Tibial artery (tissue), 4 donors: ENCODE measurements around the gene NRK.
"Not testable (repeated sequence)": the region's sequence is repeated elsewhere in the genome, so short reads cannot be mapped to it uniquely, and the experiment has no call there.

ENCODE experiments used
- DNase-seq, 2 donors: peaks; one replicate each; pipeline ENCODE4 v3.0.0-alpha.2; 2019
- H3K27ac ChIP-seq, 2 donors: fragments of 200-600 bp; sonication (generic) in 1 of 2; 1 replicate in 1 of 2; 2 replicates in 1 of 2; pipeline ENCODE4 v1.5.1; 2018 to 2019; ENCODE audit warnings: mild to moderate bottlenecking in 1 of 2
- H3K27me3 ChIP-seq, 2 donors: fragments of 200-600 bp; sonication (generic) in 1 of 2; one replicate each; pipeline versions ENCODE4 v1.5.1 to v1.6.0; 2016 to 2019
- H3K36me3 ChIP-seq, 3 donors: fragments of 200-600 bp; sonication (generic) in 2 of 3; one replicate each; pipeline ENCODE4 v1.5.1; 2016 to 2019; ENCODE audit warnings: mild to moderate bottlenecking in 2 of 3
- H3K4me1 ChIP-seq, 4 donors: fragments of 200-600 bp; sonication (generic) in 2 of 4; 1 replicate in 3 of 4; 2 replicates in 1 of 4; pipeline ENCODE4 v1.5.1; 2016 to 2019
- H3K4me3 ChIP-seq, 2 donors: fragments of 200-600 bp; sonication (generic) in 1 of 2; 1 replicate in 1 of 2; 2 replicates in 1 of 2; pipeline ENCODE4 v1.5.1; 2018 to 2019; ENCODE audit warnings: mild to moderate bottlenecking in 2 of 2
- H3K9me3 ChIP-seq, 3 donors: fragments of 200-600 bp; sonication (generic) in 1 of 3; one replicate each; pipeline ENCODE4 v1.5.1; 2016 to 2019
- intact Hi-C: fragments of 100-400 bp; cut with DNase I; formaldehyde crosslinking; loops from one replicate; pipeline ENCODE4 v1.15.0; 2023; ENCODE audit warnings: low total_unique reads
- TF ChIP-seq, protein P1 (sequence below), 2 experiments: fragments of 200-600 bp in 1 of 2; fragments of 450-650 bp in 1 of 2; IDR thresholded peaks; one replicate each; pipeline ENCODE4 v1.5.1; 2017 to 2019; ENCODE audit warnings: antibody characterized with exemption in 2 of 2, mild to moderate bottlenecking in 1 of 2, moderate library complexity in 1 of 2

Gene NRK

DNA sequence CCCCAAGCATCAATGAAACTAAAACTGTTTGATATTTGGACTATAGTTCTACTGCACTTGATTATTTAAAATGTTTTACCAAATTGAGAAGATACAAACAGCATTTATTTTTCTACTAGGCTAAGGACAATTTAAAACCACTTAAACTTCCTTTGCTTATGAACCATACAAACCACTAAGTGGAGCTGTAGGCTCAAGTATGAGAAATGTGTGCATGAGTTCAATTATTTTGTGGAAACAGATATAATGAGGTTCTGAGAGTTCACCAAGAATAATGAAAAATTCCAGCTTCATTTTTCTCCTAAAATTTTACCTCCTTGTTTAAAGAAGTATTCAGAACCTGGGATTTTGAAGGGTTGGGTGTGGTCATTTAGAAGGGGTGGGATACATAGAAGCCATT lies 153.0 kb downstream of the NRK start:
- TF ChIP-seq, protein P1, sequence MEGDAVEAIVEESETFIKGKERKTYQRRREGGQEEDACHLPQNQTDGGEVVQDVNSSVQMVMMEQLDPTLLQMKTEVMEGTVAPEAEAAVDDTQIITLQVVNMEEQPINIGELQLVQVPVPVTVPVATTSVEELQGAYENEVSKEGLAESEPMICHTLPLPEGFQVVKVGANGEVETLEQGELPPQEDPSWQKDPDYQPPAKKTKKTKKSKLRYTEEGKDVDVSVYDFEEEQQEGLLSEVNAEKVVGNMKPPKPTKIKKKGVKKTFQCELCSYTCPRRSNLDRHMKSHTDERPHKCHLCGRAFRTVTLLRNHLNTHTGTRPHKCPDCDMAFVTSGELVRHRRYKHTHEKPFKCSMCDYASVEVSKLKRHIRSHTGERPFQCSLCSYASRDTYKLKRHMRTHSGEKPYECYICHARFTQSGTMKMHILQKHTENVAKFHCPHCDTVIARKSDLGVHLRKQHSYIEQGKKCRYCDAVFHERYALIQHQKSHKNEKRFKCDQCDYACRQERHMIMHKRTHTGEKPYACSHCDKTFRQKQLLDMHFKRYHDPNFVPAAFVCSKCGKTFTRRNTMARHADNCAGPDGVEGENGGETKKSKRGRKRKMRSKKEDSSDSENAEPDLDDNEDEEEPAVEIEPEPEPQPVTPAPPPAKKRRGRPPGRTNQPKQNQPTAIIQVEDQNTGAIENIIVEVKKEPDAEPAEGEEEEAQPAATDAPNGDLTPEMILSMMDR (IDR thresholded peaks at IDR 0.05), result no peak
- DNase-seq, result no peak
- peaks cover 0 to 6% (median 0%) of the 10 kb centered on the region in 3 donors for H3K9me3 ChIP-seq
- no peak overlapping the region for H3K27ac ChIP-seq
- no peaks in the 10 kb centered on the region for H3K36me3 ChIP-seq
- intact Hi-C loops, result no loop called here
- no peak overlapping the region for H3K4me3 ChIP-seq
- no peaks in the 10 kb centered on the region for H3K4me1 ChIP-seq
- no peaks in the 10 kb centered on the region for H3K27me3 ChIP-seq

DNA sequence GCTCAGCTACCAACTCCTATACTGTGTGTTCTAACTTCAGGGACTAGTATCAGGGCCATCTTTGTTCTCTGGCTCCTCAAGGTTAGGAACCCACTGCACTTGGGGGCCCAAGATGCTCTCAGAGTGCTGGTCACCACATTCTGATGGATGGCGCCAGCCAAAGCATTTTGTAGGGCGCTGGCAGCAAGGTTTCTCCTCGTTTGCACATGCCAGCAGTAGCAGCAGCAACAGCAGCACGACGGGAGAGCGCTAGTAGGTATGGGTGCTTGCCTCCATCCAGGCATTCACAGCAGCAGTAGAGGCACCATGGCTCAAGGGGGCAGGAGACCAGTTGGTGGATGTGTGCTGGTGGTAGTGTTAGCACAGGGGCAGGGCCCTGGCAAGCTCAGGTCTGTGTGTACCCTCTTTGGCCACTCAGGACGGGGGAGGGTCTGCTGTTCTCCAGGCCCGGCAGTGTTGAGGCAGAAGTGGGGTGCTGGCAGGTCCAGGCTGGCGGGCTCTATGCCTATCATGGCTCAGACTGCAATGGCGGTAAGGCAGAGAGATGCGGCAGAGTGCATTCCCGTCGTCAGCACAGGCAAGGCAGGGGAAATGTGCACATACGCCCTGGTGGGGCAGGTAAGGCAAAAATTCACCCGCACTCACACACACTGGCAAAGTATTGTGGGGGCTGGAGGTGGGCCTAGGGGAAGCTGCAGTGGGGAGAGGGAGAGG lies 159.6 kb downstream of the NRK start:
- DNase-seq, result no peak
- Histone ChIP-seq H3K4me3 (no peak overlapping the region), H3K9me3 (no peaks in the 10 kb centered on the region), H3K27me3 (no peaks in the 10 kb centered on the region), H3K4me1 (no peaks in the 10 kb centered on the region), H3K36me3 (no peaks in the 10 kb centered on the region), H3K27ac (no peak overlapping the region)
- TF ChIP-seq, protein P1 (IDR thresholded peaks at IDR 0.05), result no peak
- intact Hi-C loops, result no loop called here

DNA sequence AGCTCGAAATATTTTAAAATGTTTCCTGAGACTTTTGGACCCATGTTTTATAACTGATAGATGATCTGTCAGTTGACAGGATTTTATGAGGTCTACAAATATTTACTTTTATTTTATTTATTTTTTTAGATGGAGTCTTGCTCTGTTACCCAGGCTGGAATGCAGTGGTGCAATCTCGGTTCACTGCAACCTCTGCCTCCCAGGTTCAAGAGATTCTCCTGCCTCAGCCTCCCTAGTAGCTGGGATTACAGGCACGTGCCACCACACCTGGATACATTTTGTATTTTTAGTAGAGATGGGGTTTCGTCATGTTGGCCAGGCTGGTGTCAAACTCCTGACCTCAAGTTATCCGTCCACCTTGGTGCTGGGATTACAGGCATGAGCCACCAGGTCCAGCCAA lies 166.1 kb downstream of the NRK start:
- H3K27me3 ChIP-seq, intact Hi-C loops: not testable (repeated sequence)

GRCh38 chrX:105999294-105999693 lies 177.0 kb downstream of the NRK start:
- Histone ChIP-seq H3K27ac (no peak overlapping the region), H3K4me3 (no peak overlapping the region), H3K27me3 (no peaks in the 10 kb centered on the region), H3K4me1 (no peaks in the 10 kb centered on the region), H3K9me3 (no peaks in the 10 kb centered on the region), H3K36me3 (no peaks in the 10 kb centered on the region)
- intact Hi-C loops, result no loop called here
- TF ChIP-seq, protein P1 (IDR thresholded peaks at IDR 0.05), result no peak
- DNase-seq, result no peak

More for the DNA sequence above, 166.1 kb downstream of the NRK start:
- H3K27ac ChIP-seq, H3K4me1 ChIP-seq, H3K4me3 ChIP-seq, H3K9me3 ChIP-seq, DNase-seq, H3K36me3 ChIP-seq: not testable (repeated sequence)

DNA sequence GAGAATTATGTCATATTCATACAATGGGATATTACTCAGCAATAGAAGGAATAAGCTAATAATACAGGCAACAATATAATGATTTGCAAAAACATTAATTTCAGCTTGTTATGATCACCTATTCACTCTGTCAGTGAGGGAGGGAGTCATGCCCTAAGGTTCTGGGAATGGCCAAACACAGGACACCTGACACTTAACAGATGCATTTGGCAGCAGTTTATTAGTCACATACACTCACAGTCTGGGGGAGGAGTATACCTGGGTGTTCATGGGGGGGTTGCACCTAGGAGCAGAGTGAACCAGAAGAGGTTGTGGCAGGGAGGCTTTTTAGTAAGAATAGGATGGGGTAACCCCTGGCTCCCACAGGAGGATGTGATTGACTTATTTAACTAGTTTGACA lies 177.9 kb downstream of the NRK start:
- Histone ChIP-seq H3K9me3 (no peaks in the 10 kb centered on the region), H3K27ac (no peak overlapping the region), H3K36me3 (no peaks in the 10 kb centered on the region), H3K4me1 (no peaks in the 10 kb centered on the region), H3K27me3 (no peaks in the 10 kb centered on the region), H3K4me3 (no peak overlapping the region)
- DNase-seq, result no peak
- TF ChIP-seq, protein P1 (IDR thresholded peaks at IDR 0.05), result no peak
- intact Hi-C loops, result no loop called here

DNA sequence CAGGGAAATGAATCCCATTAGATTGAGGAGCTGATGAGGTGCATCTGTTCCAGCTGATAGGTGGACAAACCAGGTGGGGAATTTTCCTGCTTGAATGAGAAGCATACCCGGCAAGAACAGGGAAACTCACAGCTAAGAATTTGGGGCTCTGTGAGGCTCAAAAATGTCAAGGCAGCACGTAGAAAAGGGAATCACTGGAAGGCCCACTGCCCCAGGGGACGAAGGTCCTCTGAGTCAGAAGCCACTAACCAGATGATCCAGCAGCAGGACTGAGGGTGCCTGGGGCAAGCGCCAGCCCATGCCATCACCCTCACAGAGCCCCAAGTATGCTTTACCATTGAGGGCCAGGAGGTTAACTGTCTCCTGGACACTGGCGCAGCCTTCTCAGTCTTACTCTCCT lies 178.3 kb downstream of the NRK start:
- H3K27ac ChIP-seq, H3K36me3 ChIP-seq, H3K4me1 ChIP-seq, intact Hi-C loops, DNase-seq, H3K9me3 ChIP-seq, H3K4me3 ChIP-seq, H3K27me3 ChIP-seq: not testable (repeated sequence)

DNA sequence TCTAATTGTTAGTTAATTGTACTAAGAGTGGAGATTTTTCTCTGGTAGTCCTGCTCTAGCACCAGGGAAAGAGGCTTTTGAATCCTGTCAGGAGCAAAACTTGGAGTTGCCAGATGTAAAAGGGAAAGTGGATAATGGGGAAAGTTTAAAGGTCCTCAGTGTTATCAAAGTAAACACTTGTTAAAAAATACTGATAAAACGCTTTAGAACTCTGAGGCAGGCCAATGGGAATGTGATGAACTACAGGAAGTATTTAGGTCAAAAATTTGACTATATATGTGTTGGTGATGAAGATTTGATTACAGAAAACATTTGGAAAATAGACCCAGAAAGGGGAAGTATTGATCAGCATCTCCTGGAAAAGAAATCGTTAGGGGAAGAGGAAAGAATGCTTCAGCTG lies 183.3 kb downstream of the NRK start:
- no peaks in the 10 kb centered on the region for H3K27me3 ChIP-seq
- no peaks in the 10 kb centered on the region for H3K4me1 ChIP-seq
- no peak overlapping the region for H3K27ac ChIP-seq
- peaks cover 0 to 4% (median 0%) of the 10 kb centered on the region in 3 donors for H3K9me3 ChIP-seq
- no peak overlapping the region for H3K4me3 ChIP-seq
- TF ChIP-seq, protein P1 (IDR thresholded peaks at IDR 0.05), result no peak
- no peak for DNase-seq
- no peaks in the 10 kb centered on the region for H3K36me3 ChIP-seq
- intact Hi-C loops, result no loop called here
